HG02571 (cell line): ENCODE data around the gene KLK14.

Experiments
- ATAC-seq: cut with Tn5 transposase; IDR thresholded peaks from one replicate; pipeline ENCODE4 v1.9.1; 2021; ENCODE audit warnings: mild to moderate bottlenecking, moderate library complexity; ENCODE audit not compliant: unreplicated experiment

Gene KLK14

DNA sequence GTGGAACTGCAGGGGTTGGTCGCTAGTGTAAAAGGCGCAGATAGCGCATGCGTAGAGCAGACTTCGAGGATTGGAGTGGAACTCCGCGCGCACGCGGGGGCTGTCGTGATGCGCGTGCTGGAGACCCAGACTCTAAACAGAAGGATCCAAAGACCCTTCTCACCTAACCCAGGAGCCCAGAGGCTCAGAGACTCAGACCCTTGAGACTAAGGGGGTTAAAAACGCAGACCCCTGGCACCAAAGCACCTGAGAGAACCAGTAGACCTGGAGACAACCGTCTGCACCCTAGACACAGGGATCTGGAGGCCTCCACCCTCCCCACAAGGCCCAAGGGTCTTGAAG, 26.1 kb upstream of the KLK14 start:
- peak; percentile 28 for ATAC-seq

DNA sequence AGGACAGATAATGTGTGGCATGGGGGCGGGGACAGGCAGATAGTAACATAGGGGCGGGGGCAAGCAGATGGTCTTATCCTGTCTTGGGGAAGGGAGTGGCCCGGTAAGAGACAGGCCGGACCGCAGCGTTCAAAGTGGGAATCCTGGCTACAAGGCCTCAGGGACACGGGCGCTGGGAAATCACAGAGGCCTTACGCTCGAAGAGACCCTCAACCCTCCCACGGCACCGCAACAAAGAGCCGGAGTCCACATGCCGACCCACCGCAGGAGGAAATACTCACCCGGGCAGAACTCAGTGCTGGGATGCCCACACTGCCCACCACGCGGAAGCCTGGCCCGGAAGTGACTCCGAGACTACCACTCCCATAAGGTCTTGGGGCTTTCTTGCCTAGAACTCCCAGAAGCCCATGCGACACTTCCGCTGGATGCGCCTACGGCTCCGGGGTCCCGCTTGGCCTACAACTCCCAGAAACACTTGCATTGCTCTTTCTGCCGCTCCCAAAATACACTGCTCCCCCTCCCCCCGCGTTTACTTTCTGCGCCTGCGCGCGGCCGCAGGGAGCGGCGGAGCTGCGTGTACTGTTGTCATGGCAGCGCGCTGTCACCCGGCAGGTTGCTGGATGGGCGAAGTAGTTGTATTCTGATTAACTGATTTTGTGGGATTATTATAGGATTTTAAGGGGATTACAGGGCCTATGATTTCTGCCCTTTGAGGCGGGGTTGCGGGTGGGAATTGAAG, 25.5 kb upstream of the KLK14 start, which contains the start of gene CTU1:
CTU1 (minus strand) TSS at position 344 of the 739 bp plus-strand sequence. CDS start 3,840 bp downstream, outside the sequence.
- peak; percentile 93 for ATAC-seq

DNA sequence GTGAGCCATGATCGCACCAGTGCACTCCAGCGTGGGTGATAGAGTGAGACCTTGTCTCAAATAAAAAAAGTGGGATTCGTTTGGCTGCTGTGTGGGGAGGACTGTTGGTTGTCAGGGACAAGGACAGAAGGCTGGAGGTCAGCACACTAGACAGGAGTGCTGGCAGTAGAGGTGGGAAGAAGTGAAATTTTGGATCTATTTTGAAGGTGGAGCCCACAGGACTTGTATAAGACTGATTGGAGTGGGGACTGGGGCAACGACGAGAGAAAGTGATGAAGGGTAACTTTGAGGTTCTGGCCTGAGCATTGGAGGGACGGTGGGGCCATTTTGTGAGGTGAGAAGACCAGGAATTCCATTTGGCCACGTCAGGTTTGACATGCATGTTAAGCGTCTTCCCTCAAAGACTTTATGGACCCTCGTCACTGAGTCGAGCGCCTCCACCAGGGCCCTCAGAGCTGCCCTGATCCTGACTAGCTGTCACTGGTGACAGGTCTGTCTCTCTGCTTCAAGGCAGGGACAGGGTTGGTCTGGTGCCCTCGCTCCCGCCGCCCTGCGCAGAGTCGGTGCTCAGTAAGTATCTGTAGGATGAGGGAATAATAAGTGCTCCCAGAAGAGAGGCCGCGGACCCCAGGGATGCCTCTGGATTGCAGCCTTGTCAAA, 24.8 kb upstream of the KLK14 start:
- no peak for ATAC-seq

DNA sequence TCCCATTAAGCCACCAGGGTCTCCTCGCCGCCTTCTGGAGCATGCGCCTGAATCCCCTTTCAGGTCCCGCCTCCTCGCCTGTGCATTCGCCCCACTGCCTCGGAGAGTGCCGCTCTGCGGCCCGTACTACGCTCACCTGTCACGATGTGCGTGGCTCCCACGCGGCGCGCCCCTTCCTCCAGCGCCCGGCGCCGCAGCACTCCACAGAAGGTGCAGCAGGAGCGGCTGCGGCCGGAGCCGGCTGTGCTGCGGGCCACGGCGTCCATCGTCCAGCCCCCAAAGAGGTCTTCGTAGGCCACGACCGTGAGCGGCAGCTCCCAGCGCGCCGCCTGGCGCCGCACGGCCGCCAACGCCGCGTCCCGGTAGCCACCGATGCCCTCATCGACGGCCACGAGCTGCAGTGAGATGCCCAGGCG, 21.2 kb upstream of the KLK14 start:
- no peak for ATAC-seq

DNA sequence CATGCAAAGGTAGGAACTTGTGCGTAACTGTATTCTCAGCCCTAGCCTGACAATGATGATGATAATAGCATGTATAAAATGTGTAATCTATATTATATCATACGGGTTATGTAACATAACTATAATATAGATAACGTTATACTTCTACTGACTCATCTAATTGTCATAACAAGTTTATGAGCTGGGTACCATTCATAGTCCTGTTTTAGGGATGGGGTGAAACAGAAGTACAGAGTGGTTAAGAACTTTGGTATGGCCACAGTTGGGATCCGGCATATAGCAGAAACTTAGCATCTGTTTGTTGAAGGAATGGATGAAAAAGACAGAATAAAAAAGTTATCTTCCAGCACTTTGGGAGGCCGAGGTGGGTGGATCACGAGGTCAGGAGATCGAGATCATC, 20.3 kb upstream of the KLK14 start:
- no peak for ATAC-seq

DNA sequence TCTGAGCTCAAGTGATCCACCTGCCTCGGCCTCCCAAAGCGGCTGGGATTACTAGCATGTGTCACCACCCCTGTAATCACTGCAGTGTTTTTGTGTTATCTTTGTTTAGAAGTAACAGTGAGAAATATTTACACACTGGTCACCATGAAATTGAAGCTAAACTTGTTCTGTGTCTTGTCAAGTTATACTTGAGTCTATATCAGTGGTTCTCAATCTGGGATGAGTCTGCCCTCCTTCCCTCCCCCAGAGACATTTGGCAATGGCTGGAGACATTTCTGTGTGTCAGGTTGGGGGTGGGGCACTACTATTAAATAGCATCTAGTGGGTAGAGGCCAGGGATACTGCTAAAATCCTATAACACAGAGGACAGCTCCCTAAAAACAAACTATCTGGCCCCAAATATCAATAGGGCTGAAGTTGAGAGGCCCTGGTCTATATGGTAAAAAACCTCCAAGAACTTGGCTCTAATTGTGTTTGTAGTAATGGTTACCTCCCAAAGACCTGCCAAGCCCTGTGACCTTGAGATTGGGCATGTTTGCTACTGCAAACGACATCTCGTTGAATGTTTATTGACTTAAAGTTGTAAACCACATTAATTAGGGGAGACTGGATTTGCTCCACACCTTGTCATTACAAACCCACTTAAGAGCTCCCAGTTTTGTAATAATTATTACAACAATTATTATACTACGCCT, 18.6 kb upstream of the KLK14 start:
- ATAC-seq, result no peak

DNA sequence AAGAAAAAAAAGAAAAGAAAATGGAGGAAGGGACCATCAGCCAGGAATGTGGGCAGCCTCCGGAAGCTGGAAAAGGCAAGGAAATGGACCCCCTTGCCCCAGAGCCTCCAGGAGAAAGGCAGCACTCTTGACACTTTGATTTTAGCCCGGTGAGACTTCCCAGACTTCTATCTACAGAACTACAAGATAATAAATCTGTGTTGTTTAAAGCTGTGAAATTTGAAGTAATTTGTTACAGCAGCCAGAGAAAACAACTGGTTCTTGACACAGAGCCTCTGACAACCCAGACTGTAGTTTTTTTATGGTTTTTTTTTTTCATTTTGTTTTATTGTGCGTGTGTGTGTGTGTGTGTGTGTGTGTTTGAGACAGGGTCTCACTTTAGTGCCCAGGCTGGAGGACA, 17.9 kb upstream of the KLK14 start:
- no peak for ATAC-seq

DNA sequence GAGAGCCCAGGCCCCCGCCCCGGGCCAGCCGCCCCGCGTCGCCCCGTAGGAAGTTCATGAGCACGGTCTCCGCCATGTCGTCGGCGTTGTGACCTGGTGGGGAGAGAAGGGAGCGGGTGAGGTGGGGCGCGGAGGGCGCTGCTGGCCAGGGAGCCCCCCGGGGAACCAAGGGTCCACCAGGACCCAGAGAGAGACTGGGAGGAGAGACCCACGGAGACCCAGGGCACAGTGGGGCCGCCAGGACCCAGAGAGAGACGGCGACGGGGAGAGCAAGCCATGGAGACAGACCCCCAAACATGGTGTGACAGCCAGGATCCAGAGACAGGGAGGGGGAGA, 16.3 kb upstream of the KLK14 start:
- ATAC-seq, result no peak

DNA sequence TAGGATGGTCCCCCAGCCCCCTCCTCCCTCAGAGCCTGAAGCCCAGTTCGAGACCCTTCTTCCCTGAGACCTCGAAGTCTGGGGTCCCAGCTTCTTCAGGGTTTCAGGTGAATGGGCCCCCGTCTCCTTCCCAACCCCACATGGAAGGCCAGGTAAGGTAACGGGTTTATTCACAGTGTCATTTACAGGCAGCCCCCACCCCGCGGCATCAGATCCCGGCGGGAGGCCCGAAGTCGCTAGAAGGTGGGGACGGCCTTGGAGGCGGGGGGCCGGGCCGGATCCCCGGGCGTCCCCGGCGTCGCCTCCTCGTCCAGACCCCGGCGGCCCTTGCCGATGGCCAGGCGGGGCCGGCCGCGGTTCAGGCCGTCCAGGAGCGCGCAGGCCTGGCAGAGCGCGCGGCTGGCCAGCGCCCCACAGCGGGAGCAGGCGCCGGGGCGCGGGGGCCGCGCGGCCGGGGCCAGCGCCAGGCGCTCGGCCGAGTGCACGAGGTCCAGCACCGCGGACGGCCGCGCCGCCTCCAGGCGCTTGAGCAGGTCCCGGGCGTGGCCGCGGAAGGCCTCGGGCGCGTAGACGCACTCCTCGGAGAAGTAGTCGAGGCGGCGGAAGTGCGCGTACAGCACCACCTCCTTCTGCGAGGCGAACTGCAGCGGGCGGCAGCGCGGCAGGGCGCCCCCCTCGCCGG, 15.8 kb upstream of the KLK14 start:
- no peak for ATAC-seq

DNA sequence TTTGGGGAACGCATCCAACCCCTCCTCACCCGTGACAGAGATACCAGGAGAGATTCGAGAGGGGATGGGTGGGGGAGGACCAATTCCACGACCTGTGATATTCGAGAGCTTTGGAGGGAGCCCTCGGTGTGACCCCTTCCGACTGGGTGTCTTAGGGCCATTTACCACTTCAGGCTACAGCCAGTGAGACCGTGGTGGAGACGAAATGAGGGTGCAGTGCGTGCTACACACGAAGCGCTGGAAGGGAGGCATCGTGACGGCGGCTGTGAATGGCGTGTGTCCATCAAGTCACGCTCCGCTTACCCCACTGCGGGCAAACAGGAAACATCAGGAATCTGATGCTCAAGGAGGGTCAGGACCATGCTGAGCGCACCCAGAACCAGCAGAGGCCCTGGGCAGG, 15.1 kb upstream of the KLK14 start:
- ATAC-seq, result no peak

DNA sequence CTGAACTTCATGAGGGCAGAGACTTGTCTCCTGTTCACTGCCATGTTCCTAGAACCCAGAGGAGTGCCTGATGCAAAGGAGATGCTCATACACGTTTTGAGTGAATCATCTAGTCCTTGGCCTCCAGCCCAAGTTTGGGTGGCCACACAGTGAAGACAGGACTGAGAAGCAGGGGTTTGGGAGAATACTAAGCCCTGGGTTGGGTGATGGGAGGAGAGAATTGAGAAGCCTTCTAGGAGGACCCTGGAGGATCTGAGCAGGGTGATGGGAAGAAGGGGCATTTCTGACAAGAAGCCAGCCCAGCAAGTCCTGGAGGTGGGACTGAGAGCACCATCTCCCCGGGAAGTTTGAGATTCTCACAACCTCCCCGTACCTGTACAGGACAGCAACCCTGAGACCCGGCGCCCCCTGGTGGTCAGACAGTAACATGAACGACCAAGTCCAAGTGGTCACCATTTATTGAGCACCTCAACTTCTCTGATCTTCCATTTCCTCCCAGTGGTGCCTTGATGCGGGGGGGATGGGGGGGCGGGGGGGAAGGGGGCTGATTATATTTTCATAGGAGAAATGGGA, 14.6 kb upstream of the KLK14 start:
- ATAC-seq, result no peak

DNA sequence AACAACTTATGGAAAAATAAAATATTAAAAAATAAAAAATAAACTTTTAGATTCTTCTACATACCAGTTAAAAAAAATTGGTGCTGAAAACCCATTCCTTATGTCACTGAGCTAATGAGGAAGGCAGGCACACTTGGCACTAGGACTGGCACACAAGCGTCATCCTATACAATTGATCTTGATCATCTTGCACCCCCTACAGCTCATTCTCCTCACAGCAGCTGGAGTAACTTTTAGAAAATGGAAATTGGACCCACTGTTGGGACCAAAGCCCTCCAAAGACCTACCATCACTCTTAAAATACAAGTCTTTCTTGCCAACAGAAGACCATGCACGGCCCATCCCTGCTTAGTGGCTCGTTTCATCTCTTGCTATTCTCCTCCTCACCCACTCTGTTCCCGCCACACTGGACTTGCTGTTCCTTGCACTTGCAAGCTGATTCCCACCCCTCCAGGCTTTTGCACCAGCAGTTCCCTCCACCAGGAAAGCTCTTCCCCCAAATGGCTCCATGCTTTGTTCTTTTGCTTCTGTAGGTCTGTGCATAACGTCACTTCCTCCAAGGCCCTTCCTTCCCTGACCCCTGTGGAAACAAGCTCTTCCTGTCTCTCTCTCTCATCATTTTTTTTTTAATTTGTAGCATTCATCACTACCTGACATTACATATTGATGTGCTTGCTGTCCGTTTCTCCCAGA, 13.9 kb upstream of the KLK14 start:
- no peak for ATAC-seq

DNA sequence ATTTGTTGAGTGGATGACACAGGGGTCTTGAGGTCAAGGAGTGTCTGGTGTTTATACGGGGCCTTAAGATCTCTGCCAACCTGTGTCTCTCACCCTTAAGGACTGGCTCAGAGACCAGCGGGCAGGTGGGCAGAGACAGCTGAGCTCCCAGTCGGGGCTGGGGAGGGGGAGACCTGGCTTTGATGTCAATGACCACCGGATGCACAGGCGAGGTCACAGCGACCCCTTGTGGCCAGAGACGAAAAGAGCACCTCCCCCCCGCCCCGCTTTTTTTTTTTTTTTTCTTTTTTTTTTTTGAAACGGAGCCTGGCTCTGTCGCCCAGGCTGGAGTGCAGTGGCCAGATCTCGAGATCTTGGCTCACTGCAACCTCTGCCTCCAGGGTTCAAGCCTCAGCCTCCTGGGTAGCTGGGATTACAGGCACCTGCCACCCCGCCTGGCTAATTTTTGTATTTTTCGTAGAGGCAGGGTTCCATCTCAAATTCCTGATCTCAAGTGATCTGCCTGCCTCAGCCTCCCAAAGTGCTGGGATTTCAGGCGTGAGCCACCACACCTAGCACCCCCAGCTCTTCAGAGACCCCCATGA, 12.1 kb upstream of the KLK14 start:
- ATAC-seq, result no peak

DNA sequence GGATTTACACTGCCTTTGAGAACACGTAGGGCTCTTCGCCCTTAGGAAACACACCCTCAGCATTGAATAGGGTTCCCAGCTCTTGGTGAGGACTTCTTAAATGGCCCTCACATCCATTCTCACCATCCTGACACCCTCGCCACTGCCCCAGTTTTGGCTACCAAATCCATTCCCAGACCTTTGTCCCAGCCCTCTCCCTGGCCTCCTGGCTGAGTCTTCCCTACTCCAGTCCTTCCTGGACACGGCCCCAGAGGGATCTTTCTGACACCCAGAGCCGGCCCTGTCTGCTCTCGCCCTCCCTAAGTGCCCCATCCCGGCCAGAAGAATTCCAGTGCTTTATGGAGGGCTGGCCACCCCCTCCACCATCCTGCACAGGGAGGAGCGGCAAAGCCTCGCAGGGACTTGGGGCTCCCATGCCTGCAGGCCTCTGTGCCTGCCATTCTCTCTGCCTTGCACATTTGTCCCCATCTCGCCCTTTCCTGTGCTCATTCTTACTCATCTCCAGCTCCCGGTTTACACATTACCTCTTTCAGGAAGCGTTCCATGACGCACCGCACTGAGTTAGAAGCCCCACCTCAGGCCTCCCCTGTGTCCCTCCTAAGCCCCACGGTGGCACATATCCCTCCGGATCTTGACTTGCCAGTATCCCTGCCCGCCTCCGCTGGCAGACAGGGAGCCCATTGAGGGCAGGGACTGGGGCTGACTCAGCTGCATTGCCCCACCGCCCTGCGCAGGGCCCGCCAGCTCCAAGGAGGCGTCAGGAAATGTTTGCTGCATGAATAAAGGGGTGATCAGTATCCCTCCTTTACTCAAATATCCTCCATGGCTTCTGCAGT, 11.0 kb upstream of the KLK14 start:
- no peak for ATAC-seq

DNA sequence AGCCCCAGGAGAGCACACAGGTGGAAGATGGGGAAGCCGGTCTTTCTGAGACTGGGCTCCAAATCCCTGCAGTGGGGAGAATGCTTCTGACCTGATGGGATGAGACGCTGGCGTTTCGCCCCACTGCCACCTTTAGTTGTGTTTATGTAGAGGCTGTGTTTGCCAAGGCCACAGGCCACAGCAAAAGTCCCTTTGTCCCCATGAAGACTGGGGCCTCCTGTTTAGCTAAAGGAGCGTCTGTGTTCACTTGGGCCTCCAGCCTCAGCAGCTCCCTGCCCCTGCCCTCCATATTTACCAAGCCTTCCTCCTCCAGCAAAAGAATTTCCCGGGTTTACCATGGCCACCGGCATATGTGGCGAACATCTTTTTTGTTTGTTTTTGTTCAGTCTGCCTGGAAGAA, 10.4 kb upstream of the KLK14 start:
- ATAC-seq, result no peak

DNA sequence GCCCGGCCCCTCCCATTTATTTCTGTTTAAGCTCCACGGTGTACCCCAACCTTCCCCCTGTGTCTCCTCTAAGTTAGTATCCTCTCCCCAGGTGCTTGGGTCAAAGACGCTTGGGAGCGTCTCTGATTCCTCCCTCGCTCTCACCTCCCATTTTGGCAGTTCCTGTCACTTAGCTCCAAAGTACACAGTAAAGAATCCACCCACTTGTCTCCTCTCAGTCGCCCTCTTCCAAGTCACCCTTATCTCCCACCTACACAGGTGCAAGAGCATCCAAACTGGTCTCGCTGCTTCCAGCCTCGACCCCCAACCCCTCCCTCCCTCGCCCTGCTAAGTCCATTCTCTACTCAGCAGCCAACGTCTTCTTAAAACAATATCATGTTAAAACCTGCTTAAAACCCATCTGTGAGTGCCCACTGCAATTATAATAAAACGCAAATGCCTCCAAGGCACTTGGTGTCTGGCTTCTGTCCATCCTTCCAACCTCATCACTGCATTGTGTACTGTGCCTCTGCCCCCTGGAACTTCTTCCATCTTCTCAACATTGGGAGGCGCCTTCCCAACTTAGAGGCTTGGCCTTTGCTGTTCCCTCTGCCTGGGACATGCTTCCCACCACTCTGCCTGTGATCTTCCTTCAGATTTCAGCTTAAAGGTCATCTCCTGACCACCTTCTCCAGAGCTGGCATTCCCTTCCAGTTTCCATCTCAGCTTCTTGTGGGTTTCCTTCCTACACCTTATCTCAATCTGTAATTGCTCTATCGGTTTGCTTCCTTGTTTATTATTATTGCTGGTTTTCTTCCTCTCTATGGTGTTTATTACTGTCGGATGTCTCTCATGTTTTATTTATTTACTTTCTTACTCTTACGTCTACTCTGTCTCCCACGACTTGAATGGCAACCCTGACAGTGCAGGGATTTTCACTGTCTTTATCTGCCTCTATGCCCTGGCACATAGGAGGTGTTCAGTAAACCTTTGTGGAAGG, 9.5 kb upstream of the KLK14 start:
- ATAC-seq, result no peak

DNA sequence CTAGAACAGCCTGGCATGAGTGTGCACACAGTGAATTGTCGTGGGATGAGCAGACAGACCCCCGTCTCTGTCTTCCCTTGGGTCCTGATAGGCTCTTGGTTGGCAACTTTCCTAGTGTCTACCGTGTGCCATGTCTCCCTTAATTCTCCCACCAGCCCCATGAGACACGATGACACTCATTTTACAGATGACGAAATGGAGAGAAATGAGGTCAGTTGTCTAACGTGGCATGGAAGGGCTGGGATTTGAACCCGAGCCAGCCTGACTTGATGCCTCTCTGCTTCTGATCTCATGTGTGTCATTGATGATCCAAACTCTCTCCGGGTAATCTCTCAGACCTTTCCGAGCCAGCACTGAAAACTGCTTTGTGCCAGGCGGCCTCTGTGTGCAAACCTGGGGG, 8.4 kb upstream of the KLK14 start:
- no peak for ATAC-seq

DNA sequence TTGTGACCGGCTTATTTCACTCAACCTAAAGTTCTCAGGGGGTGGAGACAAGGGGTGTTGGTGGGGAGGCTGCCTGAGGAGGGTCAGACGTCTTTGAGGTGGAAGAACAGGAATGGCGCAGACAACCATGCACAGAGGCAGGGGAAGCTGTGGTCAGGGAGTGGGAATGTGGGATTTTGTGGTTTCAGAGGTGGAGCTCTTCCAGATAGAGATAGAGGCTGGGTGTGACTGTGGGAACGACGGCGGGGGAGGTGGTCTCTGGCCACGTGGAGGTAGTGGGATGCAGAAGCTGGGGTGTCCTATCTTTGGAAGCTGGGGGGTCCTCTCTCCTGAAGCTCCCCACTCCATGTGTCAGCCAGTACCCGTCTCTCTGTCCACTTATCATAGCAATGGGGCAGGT, 7.8 kb upstream of the KLK14 start:
- ATAC-seq, result no peak
